Fibroblast of lung (primary cell): ENCODE results near the gene LPIN3. TPM values are rescaled to one million over a fixed set of nuclear protein-coding genes. Genes with fewer than 3 reads are reported as not detected.

Experiments used
- DNase-seq, 2 donors: peaks; one replicate each; pipeline versions ENCODE4 v3.0.0 to v3.0.0-alpha.2; 2010; ENCODE audit warnings: low read depth in 2 of 2
- H2AFZ ChIP-seq: 2 replicates; pipeline ENCODE4 v1.5.1; 2012; ENCODE audit warnings: low read length, control low read depth, inconsistent platforms
- H3K27ac ChIP-seq: 2 replicates; pipeline ENCODE4 v1.5.1; 2011; ENCODE audit warnings: low read length, control low read depth; ENCODE audit not compliant: insufficient read depth
- H3K27me3 ChIP-seq: 2 replicates; pipeline ENCODE4 v1.5.1; 2011; ENCODE audit warnings: mild to moderate bottlenecking, low read length; ENCODE audit not compliant: control insufficient read depth, insufficient read depth
- H3K36me3 ChIP-seq: 2 replicates; pipeline ENCODE4 v1.5.1; 2011; ENCODE audit warnings: low read length; ENCODE audit not compliant: control insufficient read depth, insufficient read depth
- H3K4me1 ChIP-seq: 2 replicates; pipeline ENCODE4 v1.5.1; 2011; ENCODE audit warnings: low read length; ENCODE audit not compliant: control insufficient read depth, insufficient read depth; ENCODE audit errors: extremely low read depth
- H3K4me2 ChIP-seq: 2 replicates; pipeline ENCODE4 v1.5.1; 2011; ENCODE audit warnings: low read length, control low read depth; ENCODE audit not compliant: insufficient read depth; ENCODE audit errors: extremely low read depth
- H3K4me3 ChIP-seq, 4 experiments: fragments of 200-600 bp in 1 of 4; sonication (generic) in 1 of 4; replicated peaks in 1 of 4; 2 replicates each; pipeline ENCODE4 v1.5.1; 2011 to 2016; ENCODE audit warnings: low read length in 4 of 4, low read depth in 3 of 4, mild to moderate bottlenecking in 3 of 4, control low read depth in 2 of 4, inconsistent platforms in 1 of 4, mixed read lengths in 1 of 4; ENCODE audit not compliant: insufficient read depth in 1 of 4; ENCODE audit errors: control extremely low read depth in 1 of 4
- H3K79me2 ChIP-seq: 2 replicates; pipeline ENCODE4 v1.5.1; 2012; ENCODE audit warnings: mild to moderate bottlenecking, low read length, inconsistent platforms; ENCODE audit not compliant: control insufficient read depth, insufficient read depth
- H3K9ac ChIP-seq: 2 replicates; pipeline ENCODE4 v1.5.1; 2011; ENCODE audit warnings: mild to moderate bottlenecking, low read length, control low read depth; ENCODE audit not compliant: insufficient read depth
- H3K9me3 ChIP-seq: 2 replicates; pipeline ENCODE4 v1.5.1; 2012; ENCODE audit warnings: low read depth, low read length; ENCODE audit not compliant: control insufficient read depth, insufficient read depth
- H4K20me1 ChIP-seq: 2 replicates; pipeline ENCODE4 v1.5.1; 2011; ENCODE audit warnings: low read length; ENCODE audit not compliant: control insufficient read depth, insufficient read depth; ENCODE audit errors: extremely low read depth
- EZH2 ChIP-seq: IDR thresholded peaks from 2 replicates; pipeline ENCODE4 v1.5.1; 2012; ENCODE audit warnings: low read length, control low read depth, mild to moderate bottlenecking; ENCODE audit errors: missing control alignments
- polyA plus RNA-seq, 2 donors: library from polyadenylated mRNA; depleted of rRNA in 1 of 2; stranded (reverse) in 1 of 2; unstranded in 1 of 2; fragments of >200 nt; gene quantifications; 2 replicates each; pipeline ENCODE4 v1.2.1, GENCODE V29; 2011 to 2012; ENCODE audit warnings: missing spikeins in 1 of 2
- total RNA-seq: library from RNA; depleted of rRNA; stranded (reverse); fragments of >200 nt; gene quantifications from 2 replicates; pipeline ENCODE4 v1.2.1, GENCODE V29; 2014
- TF ChIP-seq, protein P1 (sequence below), 2 donors: IDR thresholded peaks in 1 of 2; conservative IDR thresholded peaks in 1 of 2; 1 replicate in 1 of 2; 2 replicates in 1 of 2; pipeline ENCODE4 v1.5.1; 2011 to 2012; ENCODE audit warnings: low read length in 2 of 2, control low read depth in 1 of 2, inconsistent platforms in 1 of 2, low read depth in 1 of 2, mild to moderate bottlenecking in 1 of 2

LPIN3 gene
- total and polyA plus RNA-seq, 2 donors (not counting 1 experiment from before 2014, with no cell fraction given) = 4.7 to 5.1 TPM

DNA sequence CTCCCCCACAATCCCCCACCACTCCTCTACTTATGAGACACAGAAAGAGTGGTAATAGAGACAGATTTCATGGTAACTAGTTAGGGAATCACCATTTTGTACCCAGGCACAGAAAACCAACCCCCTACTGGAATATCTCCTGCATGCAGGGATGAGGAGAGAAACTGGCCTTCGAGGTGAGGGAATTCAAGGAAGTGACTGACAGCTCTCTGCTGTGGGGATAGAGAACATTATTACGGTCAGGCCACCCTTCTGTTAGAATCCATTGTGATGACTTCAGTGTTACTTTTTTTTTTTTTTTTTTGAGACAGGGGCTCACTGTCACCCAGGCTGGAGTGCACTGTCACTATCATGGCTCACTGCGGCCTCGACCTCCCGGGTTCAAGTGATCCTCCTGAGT lies 13.4 kb upstream of the LPIN3 start:
- no peak for DNase-seq
- Histone ChIP-seq H3K27me3 (no peaks in the 10 kb centered on the region), H3K36me3 (no peaks in the 10 kb centered on the region), H3K4me1 (peaks cover 15% of the 10 kb centered on the region), H3K9ac (no peak overlapping the region), H3K27ac (no peak overlapping the region), H3K9me3 (no peaks in the 10 kb centered on the region), H3K79me2 (no peaks in the 10 kb centered on the region), H3K4me2 (no peak overlapping the region), H2AFZ (no peak overlapping the region), H3K4me3 (no peak overlapping the region), H4K20me1 (no peaks in the 10 kb centered on the region)
- TF ChIP-seq, protein P1, sequence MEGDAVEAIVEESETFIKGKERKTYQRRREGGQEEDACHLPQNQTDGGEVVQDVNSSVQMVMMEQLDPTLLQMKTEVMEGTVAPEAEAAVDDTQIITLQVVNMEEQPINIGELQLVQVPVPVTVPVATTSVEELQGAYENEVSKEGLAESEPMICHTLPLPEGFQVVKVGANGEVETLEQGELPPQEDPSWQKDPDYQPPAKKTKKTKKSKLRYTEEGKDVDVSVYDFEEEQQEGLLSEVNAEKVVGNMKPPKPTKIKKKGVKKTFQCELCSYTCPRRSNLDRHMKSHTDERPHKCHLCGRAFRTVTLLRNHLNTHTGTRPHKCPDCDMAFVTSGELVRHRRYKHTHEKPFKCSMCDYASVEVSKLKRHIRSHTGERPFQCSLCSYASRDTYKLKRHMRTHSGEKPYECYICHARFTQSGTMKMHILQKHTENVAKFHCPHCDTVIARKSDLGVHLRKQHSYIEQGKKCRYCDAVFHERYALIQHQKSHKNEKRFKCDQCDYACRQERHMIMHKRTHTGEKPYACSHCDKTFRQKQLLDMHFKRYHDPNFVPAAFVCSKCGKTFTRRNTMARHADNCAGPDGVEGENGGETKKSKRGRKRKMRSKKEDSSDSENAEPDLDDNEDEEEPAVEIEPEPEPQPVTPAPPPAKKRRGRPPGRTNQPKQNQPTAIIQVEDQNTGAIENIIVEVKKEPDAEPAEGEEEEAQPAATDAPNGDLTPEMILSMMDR (conservative IDR thresholded peaks at IDR 0.05 in 1 of 2, IDR thresholded peaks at IDR 0.05 in 1 of 2; ENCODE audit: low read depth in 1 of 2, low read length in 2 of 2) = no peak
- no peak for TF ChIP-seq EZH2

DNA sequence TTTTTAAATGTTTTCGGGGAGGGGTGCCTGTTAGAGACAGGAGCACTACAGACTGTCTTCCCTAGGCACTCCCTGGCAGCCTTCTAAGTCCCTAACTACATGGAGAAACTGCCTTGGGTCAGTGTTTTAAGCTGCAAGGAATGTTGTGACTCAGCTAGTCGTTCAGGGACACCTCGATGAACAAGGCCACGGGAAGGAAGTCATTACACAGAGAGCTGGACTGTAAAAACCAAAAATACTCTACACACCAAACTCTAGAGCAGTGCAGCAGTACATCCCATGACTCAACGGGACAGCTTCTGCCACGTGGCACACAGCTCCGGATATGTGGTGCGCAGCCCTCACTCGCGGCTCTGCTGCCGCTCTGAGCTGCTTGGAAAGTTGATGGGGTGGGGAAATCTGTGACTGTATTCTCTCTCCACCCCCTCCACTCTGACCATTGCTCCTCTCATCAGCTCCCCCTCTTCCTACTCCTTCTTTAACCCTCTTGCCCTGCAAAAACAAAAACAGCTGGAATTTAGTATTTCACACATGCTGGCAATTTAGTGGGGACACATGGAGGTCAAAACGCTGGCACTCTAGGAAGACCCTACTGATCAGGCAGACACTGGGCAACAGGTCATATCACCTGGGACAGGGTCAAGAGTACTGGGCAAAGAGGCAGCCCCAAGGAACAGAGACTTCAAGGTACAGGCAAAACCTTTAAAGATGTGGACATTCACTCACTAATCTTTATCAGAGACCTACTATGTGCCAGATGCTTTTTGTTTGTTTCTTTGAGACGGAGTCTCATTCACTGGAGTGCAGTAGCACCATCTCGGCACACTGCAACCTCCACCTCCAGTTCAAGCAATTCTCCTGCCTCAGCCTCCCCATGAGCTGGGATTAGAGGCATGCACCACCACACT lies 10.9 kb upstream of the LPIN3 start:
- H3K9me3 ChIP-seq = no peaks in the 10 kb centered on the region
- peak overlapping the region; percentile 51 for H3K9ac ChIP-seq
- peak; percentile 95 to 99 for DNase-seq
- H2AFZ ChIP-seq = peak overlapping the region; percentile 55
- H3K27ac ChIP-seq = peak overlapping the region; percentile 96
- H4K20me1 ChIP-seq = no peaks in the 10 kb centered on the region
- H3K27me3 ChIP-seq = no peaks in the 10 kb centered on the region
- H3K4me1 ChIP-seq = peaks cover 17% of the 10 kb centered on the region
- peak overlapping the region; percentile 78 for H3K4me2 ChIP-seq
- H3K36me3 ChIP-seq = no peaks in the 10 kb centered on the region
- no peaks in the 10 kb centered on the region for H3K79me2 ChIP-seq
- TF ChIP-seq, protein P1 (conservative IDR thresholded peaks at IDR 0.05 in 1 of 2, IDR thresholded peaks at IDR 0.05 in 1 of 2; ENCODE audit: low read depth in 1 of 2, low read length in 2 of 2) = no peak
- TF ChIP-seq EZH2 = no peak
- H3K4me3 ChIP-seq = no peak overlapping the region

DNA sequence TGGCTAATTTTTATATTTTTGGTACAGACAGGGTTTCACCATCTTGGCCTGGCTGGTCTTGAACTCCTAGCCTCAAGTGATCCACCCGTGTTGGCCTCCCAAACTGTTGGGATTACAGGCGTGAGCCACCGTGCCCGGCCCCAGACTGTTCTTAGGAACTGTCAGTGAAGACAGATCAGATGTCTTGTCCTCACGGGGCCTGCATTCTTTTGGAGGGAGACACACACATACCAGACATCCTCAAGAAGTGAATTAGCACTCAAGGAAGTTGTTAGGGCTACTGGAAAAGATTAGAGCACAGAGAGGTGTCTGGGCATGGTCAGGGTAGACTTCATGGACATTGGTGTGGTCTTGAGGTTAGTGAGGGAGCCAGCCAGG lies 10.3 kb upstream of the LPIN3 start:
- H3K27ac ChIP-seq = peak overlapping the region; percentile 96
- no peak overlapping the region for H2AFZ ChIP-seq
- peak in 1 of 2 donors; percentile 81 for DNase-seq

More for the DNA sequence above, 10.3 kb upstream of the LPIN3 start:
- Histone ChIP-seq H3K27me3 (no peaks in the 10 kb centered on the region), H3K4me3 (no peak overlapping the region), H3K79me2 (no peaks in the 10 kb centered on the region), H4K20me1 (no peaks in the 10 kb centered on the region), H3K4me2 (no peak overlapping the region), H3K4me1 (peaks cover 19% of the 10 kb centered on the region), H3K9ac (no peak overlapping the region), H3K9me3 (no peaks in the 10 kb centered on the region), H3K36me3 (no peaks in the 10 kb centered on the region)
- no peak for TF ChIP-seq EZH2
- TF ChIP-seq, protein P1 (conservative IDR thresholded peaks at IDR 0.05 in 1 of 2, IDR thresholded peaks at IDR 0.05 in 1 of 2; ENCODE audit: low read depth in 1 of 2, low read length in 2 of 2) = no peak
